PFSK-1 (cell line): ENCODE measurements around the gene CCN5.

Source experiments
- FOXP2 ChIP-seq: optimal IDR thresholded peaks from 2 replicates; pipeline ENCODE3; 2011; ENCODE audit warnings: borderline replicate concordance, control low read depth, inconsistent platforms; ENCODE audit not compliant: insufficient read depth; ENCODE audit errors: extremely low read length, extremely low read depth
- POLR2AphosphoS5 ChIP-seq: IDR thresholded peaks from 2 replicates; pipeline ENCODE4 v1.6.1; 2012; ENCODE audit warnings: low read depth, mild to moderate bottlenecking, control low read depth, low read length, moderate library complexity
- REST ChIP-seq, 2 experiments: IDR thresholded peaks; 2 replicates each; pipeline versions ENCODE4 v1.6.1 to v1.8.0; 2011 to 2012; ENCODE audit warnings: low read depth in 2 of 2, low read length in 2 of 2, control low read depth in 1 of 2, inconsistent platforms in 1 of 2, mild to moderate bottlenecking in 1 of 2, moderate library complexity in 1 of 2; ENCODE audit not compliant: insufficient read depth in 1 of 2
- SIN3A ChIP-seq: IDR thresholded peaks from 2 replicates; pipeline ENCODE4 v1.6.1; 2012; ENCODE audit warnings: mild to moderate bottlenecking, low read length, moderate library complexity, borderline replicate concordance; ENCODE audit not compliant: insufficient read depth
- TAF1 ChIP-seq: IDR thresholded peaks from 2 replicates; pipeline ENCODE4 v1.6.1; 2012; ENCODE audit warnings: low read length, control low read depth, borderline replicate concordance; ENCODE audit not compliant: insufficient read depth

The CCN5 gene

GRCh38 chr20:44735816-44736169 lies 20.6 kb downstream of the CCN5 start:
- TF ChIP-seq SIN3A (no peak), TAF1 (no peak), FOXP2 (no peak), POLR2AphosphoS5 (no peak), REST (IDR thresholded peaks at IDR 0.05; ENCODE audit: insufficient read depth in 1 of 2, low read depth in 2 of 2, low read length in 2 of 2) (no peak)

- no peak for TF ChIP-seq FOXP2
- no peak for TF ChIP-seq SIN3A
- TF ChIP-seq REST (IDR thresholded peaks at IDR 0.05; ENCODE audit: insufficient read depth in 1 of 2, low read depth in 2 of 2, low read length in 2 of 2), result no peak
- TF ChIP-seq TAF1, result no peak
- no peak; the same call in 1 of the 2 replicates for TF ChIP-seq POLR2AphosphoS5
Observed at GRCh38 chr20:44736170-44737021, 21.2 kb downstream of the CCN5 start.

- TF ChIP-seq POLR2AphosphoS5 (no peak), TAF1 (no peak), SIN3A (no peak), FOXP2 (no peak), REST (IDR thresholded peaks at IDR 0.05; ENCODE audit: insufficient read depth in 1 of 2, low read depth in 2 of 2, low read length in 2 of 2) (no peak)
Observed at GRCh38 chr20:44737116-44737515, 21.9 kb downstream of the CCN5 start.

GRCh38 chr20:44738813-44739477 lies 23.8 kb downstream of the CCN5 start:
- TF ChIP-seq SIN3A (no peak), FOXP2 (no peak), POLR2AphosphoS5 (no peak)

GRCh38 chr20:44739942-44740341 lies 24.8 kb downstream of the CCN5 start:
- no peak for TF ChIP-seq FOXP2
- TF ChIP-seq TAF1, result no peak
- TF ChIP-seq POLR2AphosphoS5, result no peak
- no peak for TF ChIP-seq SIN3A
- TF ChIP-seq REST (IDR thresholded peaks at IDR 0.05; ENCODE audit: insufficient read depth in 1 of 2, low read depth in 2 of 2, low read length in 2 of 2), result no peak
